Muscle of leg (tissue), 11 donors: Measurements from ENCODE around the gene HK2. TPM values are rescaled to one million over a fixed set of nuclear protein-coding genes. Genes with fewer than 3 reads are reported as not detected.

Source experiments
- DNase-seq: peaks from one replicate; pipeline ENCODE4 v3.0.0; 2013
- H3K27ac ChIP-seq: one replicate; pipeline ENCODE4 v1.5.1; 2013; ENCODE audit warnings: mild to moderate bottlenecking, low read length, control low read depth
- H3K27me3 ChIP-seq: one replicate; pipeline ENCODE4 v1.6.1; 2013; ENCODE audit warnings: low read length; ENCODE audit not compliant: control insufficient read depth, insufficient read depth
- H3K36me3 ChIP-seq: one replicate; pipeline ENCODE4 v1.6.1; 2013; ENCODE audit warnings: low read length; ENCODE audit not compliant: control insufficient read depth, insufficient read depth
- H3K4me1 ChIP-seq: one replicate; pipeline ENCODE4 v1.6.1; 2013; ENCODE audit warnings: low read length; ENCODE audit not compliant: control insufficient read depth, insufficient read depth
- H3K4me3 ChIP-seq: one replicate; pipeline ENCODE4 v1.5.1; 2013; ENCODE audit warnings: low read length, control low read depth
- H3K9me3 ChIP-seq: replicated peaks from 2 replicates; pipeline ENCODE4 v1.6.1; 2013; ENCODE audit warnings: low read depth, low read length; ENCODE audit not compliant: control insufficient read depth
- WGBS: methylation state at CpG from one replicate; pipeline ENCODE4 v1.1.5; 2013; ENCODE audit warnings: missing lambda C conversion rate; ENCODE audit not compliant: insufficient coverage; 5-methylcytosine and 5-hydroxymethylcytosine counted together
- polyA plus RNA-seq, 8 donors: library from polyadenylated mRNA; unstranded; fragments of 120-200 nt; gene quantifications; one replicate each; pipeline versions ENCODE4 v1.2.1 to v1.2.3, GENCODE V29; 2013; ENCODE audit warnings: inconsistent platforms in 1 of 8, low replicate concordance in 1 of 8; ENCODE audit not compliant: insufficient read length in 8 of 8, insufficient read depth in 1 of 8
- total RNA-seq: library from RNA; stranded (reverse); fragments of 120-200 nt; gene quantifications from one replicate; pipeline ENCODE4 v1.2.4, GENCODE V29; 2013

Gene HK2
- total and polyA plus RNA-seq, 9 donors = 3.3 to 8.6 (median 6.1) TPM

- Histone ChIP-seq H3K27ac (no peak overlapping the region), H3K4me3 (no peak overlapping the region), H3K4me1 (peaks cover 13% of the 10 kb centered on the region), H3K9me3 (no peaks in the 10 kb centered on the region), H3K36me3 (peaks cover 46% of the 10 kb centered on the region), H3K27me3 (no peaks in the 10 kb centered on the region)
- DNase-seq = no peak
- WGBS = 90% methylated on average over 3 of the region's 6 CpGs
Measured at GRCh38 chr2:74877376-74877775, 43.4 kb downstream of the HK2 start.

GRCh38 chr2:74877781-74878433 is 44.0 kb downstream of the HK2 start:
- Histone ChIP-seq H3K27me3 (no peaks in the 10 kb centered on the region), H3K4me1 (peaks cover 13% of the 10 kb centered on the region), H3K4me3 (no peak overlapping the region), H3K27ac (no peak overlapping the region), H3K9me3 (no peaks in the 10 kb centered on the region), H3K36me3 (peaks cover 51% of the 10 kb centered on the region)
- WGBS = 74% methylated on average over 2 of the region's 4 CpGs
- DNase-seq = no peak

- DNase-seq = no peak
- WGBS = 98% methylated on average over 20 of the region's 20 CpGs
- Histone ChIP-seq H3K4me3 (no peak overlapping the region), H3K9me3 (no peaks in the 10 kb centered on the region), H3K4me1 (peaks cover 13% of the 10 kb centered on the region), H3K27me3 (no peaks in the 10 kb centered on the region), H3K36me3 (peaks cover 52% of the 10 kb centered on the region), H3K27ac (no peak overlapping the region)
Measured at GRCh38 chr2:74878551-74878950, 44.6 kb downstream of the HK2 start.

- H3K9me3 ChIP-seq = no peaks in the 10 kb centered on the region
- no peak overlapping the region for H3K4me3 ChIP-seq
- DNase-seq = no peak
- WGBS = 98% methylated on average over 20 of the region's 24 CpGs
- no peaks in the 10 kb centered on the region for H3K27me3 ChIP-seq
- H3K27ac ChIP-seq = no peak overlapping the region
- peaks cover 3% of the 10 kb centered on the region for H3K4me1 ChIP-seq
- peaks cover 64% of the 10 kb centered on the region for H3K36me3 ChIP-seq
Measured at GRCh38 chr2:74880054-74880728, 46.3 kb downstream of the HK2 start.

- H3K36me3 ChIP-seq = peaks cover 71% of the 10 kb centered on the region
Measured at GRCh38 chr2:74881176-74881575, 47.2 kb downstream of the HK2 start.

GRCh38 chr2:74881626-74882298 is 47.8 kb downstream of the HK2 start:
- WGBS = 90% methylated on average over 16 of the region's 19 CpGs
- H3K27ac ChIP-seq = no peak overlapping the region
- H3K27me3 ChIP-seq = no peaks in the 10 kb centered on the region
- H3K36me3 ChIP-seq = peaks cover 76% of the 10 kb centered on the region
- no peaks in the 10 kb centered on the region for H3K9me3 ChIP-seq
- no peak overlapping the region for H3K4me3 ChIP-seq
- no peaks in the 10 kb centered on the region for H3K4me1 ChIP-seq
- no peak for DNase-seq

More at GRCh38 chr2:74881176-74881575, 47.2 kb downstream of the HK2 start:
- Histone ChIP-seq H3K4me3 (no peak overlapping the region), H3K27me3 (no peaks in the 10 kb centered on the region), H3K4me1 (no peaks in the 10 kb centered on the region), H3K27ac (no peak overlapping the region), H3K9me3 (no peaks in the 10 kb centered on the region)
- DNase-seq = no peak
- WGBS = 69% methylated on average over 2 of the region's 5 CpGs

GRCh38 chr2:74882299-74882687 is 48.4 kb downstream of the HK2 start:
- H3K27ac ChIP-seq = no peak overlapping the region
- no peak overlapping the region for H3K4me3 ChIP-seq
- H3K36me3 ChIP-seq = peaks cover 72% of the 10 kb centered on the region
- no peak for DNase-seq
- H3K27me3 ChIP-seq = no peaks in the 10 kb centered on the region
- no peaks in the 10 kb centered on the region for H3K4me1 ChIP-seq
- H3K9me3 ChIP-seq = no peaks in the 10 kb centered on the region
- 93% methylated on average over 1 of the region's 4 CpGs for WGBS

GRCh38 chr2:74883011-74883410 is 49.1 kb downstream of the HK2 start:
- Histone ChIP-seq H3K4me3 (no peak overlapping the region), H3K9me3 (no peaks in the 10 kb centered on the region), H3K4me1 (no peaks in the 10 kb centered on the region), H3K27ac (no peak overlapping the region), H3K27me3 (no peaks in the 10 kb centered on the region), H3K36me3 (peaks cover 71% of the 10 kb centered on the region)
- DNase-seq = no peak
- WGBS = 89% methylated on average over 6 of the region's 6 CpGs

GRCh38 chr2:74884118-74884762 is 50.3 kb downstream of the HK2 start:
- no peak for DNase-seq
- no peak overlapping the region for H3K27ac ChIP-seq
- no peaks in the 10 kb centered on the region for H3K27me3 ChIP-seq
- H3K4me3 ChIP-seq = no peak overlapping the region
- no peaks in the 10 kb centered on the region for H3K9me3 ChIP-seq
- WGBS = 97% methylated on average over 5 of the region's 5 CpGs
- H3K4me1 ChIP-seq = no peaks in the 10 kb centered on the region
- H3K36me3 ChIP-seq = peaks cover 67% of the 10 kb centered on the region

GRCh38 chr2:74884866-74885265 is 50.9 kb downstream of the HK2 start:
- Histone ChIP-seq H3K4me3 (no peak overlapping the region), H3K27ac (no peak overlapping the region), H3K27me3 (no peaks in the 10 kb centered on the region), H3K9me3 (no peaks in the 10 kb centered on the region), H3K4me1 (no peaks in the 10 kb centered on the region), H3K36me3 (peaks cover 62% of the 10 kb centered on the region)
- WGBS = 93% methylated on average over 5 of the region's 5 CpGs
- no peak for DNase-seq
